SU-DHL-6 (cell line): ENCODE measurements around the gene ZC3H4.

Experiments
- EZH2phosphoT487 ChIP-seq: fragments of 200-600 bp; sonication (generic), shearing (Covaris generic); conservative IDR thresholded peaks from 2 replicates; pipeline ENCODE4 v1.6.1; 2018; ENCODE audit warnings: mild to moderate bottlenecking, antibody characterized with exemption, low read length, moderate library complexity, mixed read lengths
- TF ChIP-seq, protein P1 (sequence below): fragments of 200-600 bp; sonication (generic); IDR thresholded peaks from one replicate; pipeline ENCODE4 v1.5.1; 2017; ENCODE audit warnings: antibody characterized with exemption, mild to moderate bottlenecking, low read length, moderate library complexity; ENCODE audit not compliant: insufficient read depth, poor library complexity, severe bottlenecking

- TF ChIP-seq, protein P1, sequence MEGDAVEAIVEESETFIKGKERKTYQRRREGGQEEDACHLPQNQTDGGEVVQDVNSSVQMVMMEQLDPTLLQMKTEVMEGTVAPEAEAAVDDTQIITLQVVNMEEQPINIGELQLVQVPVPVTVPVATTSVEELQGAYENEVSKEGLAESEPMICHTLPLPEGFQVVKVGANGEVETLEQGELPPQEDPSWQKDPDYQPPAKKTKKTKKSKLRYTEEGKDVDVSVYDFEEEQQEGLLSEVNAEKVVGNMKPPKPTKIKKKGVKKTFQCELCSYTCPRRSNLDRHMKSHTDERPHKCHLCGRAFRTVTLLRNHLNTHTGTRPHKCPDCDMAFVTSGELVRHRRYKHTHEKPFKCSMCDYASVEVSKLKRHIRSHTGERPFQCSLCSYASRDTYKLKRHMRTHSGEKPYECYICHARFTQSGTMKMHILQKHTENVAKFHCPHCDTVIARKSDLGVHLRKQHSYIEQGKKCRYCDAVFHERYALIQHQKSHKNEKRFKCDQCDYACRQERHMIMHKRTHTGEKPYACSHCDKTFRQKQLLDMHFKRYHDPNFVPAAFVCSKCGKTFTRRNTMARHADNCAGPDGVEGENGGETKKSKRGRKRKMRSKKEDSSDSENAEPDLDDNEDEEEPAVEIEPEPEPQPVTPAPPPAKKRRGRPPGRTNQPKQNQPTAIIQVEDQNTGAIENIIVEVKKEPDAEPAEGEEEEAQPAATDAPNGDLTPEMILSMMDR, result no peak
- TF ChIP-seq EZH2phosphoT487, result no peak
These were observed 1.9 kb downstream of the ZC3H4 start for GRCh38 chr19:47111682-47112165.
